ENCODE data around the gene ATXN1.
"Not testable (repeated sequence)": the region's sequence is repeated elsewhere in the genome, so short reads cannot be mapped to it uniquely, and the experiment has no call there.

The ATXN1 gene

GRCh38 chr6:16647422-16647821, 113.8 kb downstream of the ATXN1 start:
- no peak for DNase-seq (ENCODE audit: low read depth in 2 of 2)

GRCh38 chr6:16644540-16645250, 116.6 kb downstream of the ATXN1 start:
- DNase-seq (ENCODE audit: low read depth in 2 of 2): no peak

DNA sequence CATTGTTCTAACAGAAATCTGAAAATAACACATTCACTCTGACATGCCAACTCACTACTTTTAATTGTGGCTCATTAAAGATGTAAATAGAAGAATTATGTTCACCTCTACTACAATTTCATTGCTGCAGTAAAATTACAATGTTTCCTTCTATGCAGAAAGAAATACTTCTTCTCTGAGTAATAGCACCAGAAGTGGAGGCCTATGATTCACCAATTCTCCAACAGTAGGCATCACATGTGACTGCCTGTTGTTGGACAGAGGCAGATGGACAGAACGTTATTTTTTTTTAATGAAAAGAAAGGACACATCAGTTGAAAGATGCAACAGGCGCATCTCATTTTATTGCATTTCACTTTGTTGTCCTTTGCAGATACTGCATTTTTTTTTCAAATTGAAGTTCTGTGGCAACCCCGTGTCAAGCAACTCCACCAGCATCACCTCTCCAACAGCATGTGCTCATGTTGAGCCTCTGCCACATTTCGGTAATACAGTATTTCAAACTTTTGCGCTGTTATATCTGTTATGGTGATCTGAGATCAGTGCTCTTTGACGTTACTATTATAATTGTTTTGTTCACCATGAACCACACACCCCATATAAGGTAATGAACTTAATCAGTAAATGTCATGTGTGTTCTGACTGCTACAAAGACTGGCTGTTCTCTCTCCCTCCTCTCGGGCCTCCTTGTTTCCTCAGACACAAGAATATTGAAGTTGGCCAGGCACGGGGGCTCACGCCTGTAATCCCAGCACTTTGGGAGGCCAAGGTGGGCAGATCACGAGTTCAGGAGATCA, 121.4 kb downstream of the ATXN1 start:
- DNase-seq (ENCODE audit: low read depth in 2 of 2): peak; percentile 65 to 69

DNA sequence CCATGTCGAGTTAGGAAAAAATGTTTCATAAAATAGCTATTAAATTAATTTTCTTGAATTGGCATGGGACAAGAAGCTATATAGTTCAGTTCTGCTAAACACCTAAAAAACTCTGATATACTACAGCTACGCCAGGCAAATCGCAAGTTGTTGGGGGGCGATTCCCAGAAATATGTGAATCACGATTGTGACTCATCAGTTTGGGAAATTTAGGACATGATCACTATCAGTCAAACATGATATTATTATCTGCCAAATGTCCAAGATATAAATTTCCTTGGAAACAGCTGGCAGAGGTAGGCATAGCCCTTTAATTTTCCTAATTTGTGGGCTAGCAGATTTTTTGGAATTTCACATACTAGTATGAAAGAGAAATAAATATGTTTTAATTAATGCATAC, 123.6 kb downstream of the ATXN1 start:
- no peak for DNase-seq (ENCODE audit: low read depth in 2 of 2)

- DNase-seq (ENCODE audit: low read depth in 2 of 2): peak; percentile 40 to 45
Measured at GRCh38 chr6:16635810-16636602, 125.3 kb downstream of the ATXN1 start.

GRCh38 chr6:16635291-16635809, 125.9 kb downstream of the ATXN1 start:
- DNase-seq (ENCODE audit: low read depth in 2 of 2): no peak

GRCh38 chr6:16634855-16635254, 126.4 kb downstream of the ATXN1 start:
- no peak for DNase-seq (ENCODE audit: low read depth in 2 of 2)

- DNase-seq (ENCODE audit: low read depth in 2 of 2): no peak
Measured at GRCh38 chr6:16633961-16634360, 127.3 kb downstream of the ATXN1 start.

- no peak for DNase-seq (ENCODE audit: low read depth in 2 of 2)
Measured at GRCh38 chr6:16633465-16633864, 127.8 kb downstream of the ATXN1 start.

- no peak for DNase-seq (ENCODE audit: low read depth in 2 of 2)
Measured at GRCh38 chr6:16632101-16632500, 129.2 kb downstream of the ATXN1 start.

- DNase-seq (ENCODE audit: low read depth in 2 of 2): no peak
Measured at GRCh38 chr6:16630026-16630643, 131.1 kb downstream of the ATXN1 start.

DNA sequence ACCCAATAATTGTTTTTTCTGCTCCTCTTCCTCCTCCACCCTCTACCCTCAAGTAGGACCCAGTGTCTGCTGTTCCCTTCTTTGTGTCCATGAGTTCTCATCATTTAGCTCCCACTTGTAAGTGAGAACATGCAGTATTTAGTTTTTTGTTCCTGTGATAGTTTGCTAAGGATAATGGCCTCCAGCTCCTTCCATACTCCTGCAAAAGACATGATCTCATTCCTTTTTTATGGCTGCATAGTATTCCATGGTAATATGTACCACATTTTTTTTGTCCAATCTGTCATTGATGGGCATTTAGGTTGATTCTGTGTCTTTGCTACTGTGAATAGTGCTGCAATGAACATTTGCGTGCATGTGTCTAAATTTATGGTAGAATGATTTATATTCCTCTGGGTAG, 132.7 kb downstream of the ATXN1 start:
- DNase-seq (ENCODE audit: low read depth in 2 of 2): not testable (repeated sequence)

- DNase-seq (ENCODE audit: low read depth in 2 of 2): no peak
Measured at GRCh38 chr6:16626650-16627049, 134.6 kb downstream of the ATXN1 start.

DNA sequence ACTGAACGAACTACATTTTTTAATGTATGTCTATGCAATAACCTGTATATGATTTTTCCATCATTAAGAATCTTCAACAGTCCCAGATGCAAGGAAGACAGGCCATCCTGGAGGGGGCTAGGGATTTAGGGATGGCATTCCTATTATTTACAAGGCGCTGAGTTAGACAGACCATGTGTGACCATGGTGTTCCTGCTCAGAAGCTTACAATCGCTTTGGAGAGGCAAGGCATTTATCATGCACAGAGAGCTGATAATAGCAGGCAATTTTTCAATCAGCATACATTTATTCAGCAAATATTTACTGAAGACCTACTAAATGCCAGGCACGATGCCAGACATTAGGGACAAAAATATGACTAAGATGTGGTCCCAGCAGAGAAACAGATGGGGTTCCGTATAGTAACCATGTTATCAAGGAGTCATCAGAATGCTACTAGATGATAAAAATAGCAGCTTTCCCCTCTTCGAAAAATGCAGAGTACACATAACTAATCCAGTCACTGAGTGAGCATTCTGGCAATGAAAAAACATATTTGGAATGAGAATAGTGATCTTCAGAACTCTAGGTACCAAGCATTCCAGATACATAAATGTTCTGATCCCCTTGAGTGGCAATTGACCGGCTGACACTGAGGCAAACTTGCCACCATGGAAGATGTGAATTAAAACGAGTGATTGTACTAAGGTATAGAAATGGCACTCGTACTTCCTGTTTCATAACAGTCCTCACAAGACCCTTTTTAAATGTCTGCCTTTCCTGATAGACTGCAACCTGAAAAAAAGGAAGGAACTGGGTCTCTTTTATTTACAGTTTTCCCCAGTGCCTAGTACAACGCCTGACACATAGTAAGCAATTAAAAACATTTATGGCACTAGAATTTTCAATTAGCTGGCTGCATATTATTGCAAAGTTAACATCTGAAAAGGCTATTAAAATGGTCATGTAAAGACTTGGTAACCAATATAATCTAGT, 135.7 kb downstream of the ATXN1 start:
- peak in 1 of 2 experiments; percentile 23 for DNase-seq (ENCODE audit: low read depth in 2 of 2)

- DNase-seq (ENCODE audit: low read depth in 2 of 2): no peak
Measured at GRCh38 chr6:16624636-16625290, 136.5 kb downstream of the ATXN1 start.

DNA sequence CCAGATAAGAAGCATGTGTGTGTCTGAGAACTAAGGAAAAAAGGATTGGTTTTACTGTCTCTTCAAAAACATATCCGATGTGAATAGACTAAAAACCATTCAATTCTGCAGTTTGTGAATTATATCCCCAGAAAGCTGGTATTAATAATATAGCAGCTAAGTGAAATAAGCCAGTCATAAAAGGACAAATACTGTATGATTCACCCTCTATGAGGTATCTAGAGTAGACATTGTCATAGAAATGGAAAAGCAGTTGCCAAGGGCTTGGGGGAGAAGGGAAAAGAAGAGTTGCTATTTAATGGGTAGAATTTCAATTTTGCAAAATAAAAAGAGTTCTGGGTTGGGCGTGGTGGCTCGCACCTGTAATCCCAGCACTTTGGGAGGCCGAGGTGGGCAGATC, 137.5 kb downstream of the ATXN1 start:
- DNase-seq (ENCODE audit: low read depth in 2 of 2): no peak

DNA sequence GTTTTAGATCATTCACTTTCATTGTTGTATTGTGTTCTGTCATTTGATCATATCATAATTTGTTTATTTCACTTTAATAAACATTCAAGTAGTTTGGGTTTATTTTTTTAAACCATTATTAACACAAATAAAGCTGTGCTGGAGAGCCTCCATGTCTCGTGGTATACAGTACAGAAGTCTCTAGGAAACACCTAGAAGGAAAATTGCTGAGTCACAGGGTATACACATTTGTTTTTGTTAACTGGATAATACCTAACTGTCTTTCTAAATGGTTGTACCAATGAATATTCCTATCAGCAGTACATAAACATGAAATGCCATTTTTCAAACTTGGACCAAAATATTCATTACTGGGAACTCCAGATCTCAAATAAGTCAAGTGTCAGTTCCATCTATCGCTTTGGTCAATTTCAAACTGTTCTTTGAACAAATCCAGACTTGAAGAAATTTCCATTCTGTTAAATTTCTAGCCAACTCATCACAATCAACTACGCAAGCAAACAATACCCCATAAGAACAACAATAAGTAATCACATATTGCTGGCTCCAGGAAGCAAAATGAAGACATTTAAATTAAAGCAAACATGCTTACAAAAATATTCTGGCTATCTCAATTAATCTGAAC, 138.1 kb downstream of the ATXN1 start:
- no peak for DNase-seq (ENCODE audit: low read depth in 2 of 2)

DNA sequence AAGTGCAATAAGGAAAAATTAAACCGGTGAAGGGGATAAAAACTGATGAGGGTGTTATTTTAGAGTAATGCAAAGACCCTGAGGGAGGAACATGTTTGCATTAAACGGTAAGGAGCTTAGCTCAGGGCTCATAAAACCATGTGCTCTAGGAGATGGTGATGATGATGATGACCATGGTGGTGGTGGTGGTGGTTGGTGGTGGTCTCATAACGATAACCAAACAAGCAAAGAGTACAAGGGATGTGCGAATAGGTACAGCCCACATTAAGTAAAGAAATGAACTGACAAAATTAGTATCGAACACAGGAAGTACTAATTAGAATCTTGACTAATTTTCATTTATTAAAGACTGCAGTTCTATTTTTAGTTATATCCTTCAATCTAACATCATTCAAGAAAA, 139.1 kb downstream of the ATXN1 start:
- DNase-seq (ENCODE audit: low read depth in 2 of 2): no peak

DNA sequence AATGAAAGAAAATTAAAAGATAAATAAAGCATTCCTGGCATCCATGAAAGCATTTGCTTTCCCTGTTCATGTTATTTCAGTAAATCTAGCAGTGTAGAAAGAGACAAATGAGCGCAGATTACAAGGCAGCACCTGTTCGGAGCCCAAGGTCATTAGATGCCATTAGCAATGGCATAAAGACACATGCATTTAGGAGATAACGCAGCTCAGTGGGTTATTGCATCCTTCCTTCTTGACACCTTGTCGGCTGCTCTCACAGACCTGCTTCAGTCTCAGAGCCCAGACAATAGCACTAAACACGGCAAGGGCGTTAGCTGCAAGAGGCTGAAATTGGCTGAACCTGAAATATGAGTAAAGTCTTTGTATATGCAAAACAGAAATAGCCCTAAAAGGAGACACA, 140.3 kb downstream of the ATXN1 start:
- DNase-seq (ENCODE audit: low read depth in 2 of 2): no peak

DNA sequence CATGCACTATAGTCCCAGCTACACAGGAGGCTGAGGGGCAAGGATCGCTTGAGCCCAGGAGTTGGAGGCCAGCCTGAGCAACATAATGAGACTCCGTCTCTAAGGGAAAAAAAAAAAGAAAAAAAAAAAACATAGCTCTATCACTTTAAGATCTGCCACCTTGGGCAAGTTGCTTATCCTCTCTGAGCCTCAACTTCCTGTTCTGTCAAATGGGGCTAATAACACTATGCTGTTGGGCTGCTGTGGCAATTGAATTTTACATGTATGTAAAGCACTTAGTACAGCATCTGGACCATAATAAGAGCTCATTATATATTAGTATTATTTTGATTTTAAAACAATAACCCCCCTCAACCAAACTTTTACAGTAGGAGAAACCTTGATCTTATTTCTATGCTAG, 141.5 kb downstream of the ATXN1 start:
- DNase-seq (ENCODE audit: low read depth in 2 of 2): no peak

Measured in fibroblast of skin of left quadriceps (primary cell).